NB4 (cell line): ENCODE measurements around the gene DTNB.

Experiments
- DNase-seq: peaks from one replicate; pipeline ENCODE4 v3.0.0; 2010; ENCODE audit warnings: low read depth
- H3K4me3 ChIP-seq: one replicate; pipeline ENCODE4 v1.5.1; 2011; ENCODE audit warnings: mild to moderate bottlenecking, low read depth, low read length, moderate library complexity
- CTCF ChIP-seq: IDR thresholded peaks from one replicate; pipeline ENCODE4 v1.5.1; 2012; ENCODE audit warnings: low read depth, low read length
- MAX ChIP-seq: IDR thresholded peaks from 2 replicates; pipeline ENCODE4 v1.6.1; 2011; ENCODE audit warnings: low read depth, low read length
- MYC ChIP-seq: IDR thresholded peaks from 2 replicates; pipeline ENCODE4 v1.6.1; 2011; ENCODE audit warnings: low read depth, low read length
- POLR2A ChIP-seq: IDR thresholded peaks from 2 replicates; pipeline ENCODE4 v1.6.1; 2011; ENCODE audit warnings: mild to moderate bottlenecking; ENCODE audit not compliant: insufficient read length; ENCODE audit errors: extremely low read depth

The DTNB gene

GRCh38 chr2:25358249-25358815 lies 315.0 kb downstream of the DTNB start:
- no peak for DNase-seq
- H3K4me3 ChIP-seq, result no peak overlapping the region
- TF ChIP-seq POLR2A, result no peak
- no peak for TF ChIP-seq MAX
- no peak for TF ChIP-seq MYC
- TF ChIP-seq CTCF, result no peak

GRCh38 chr2:25356088-25356487 lies 317.3 kb downstream of the DTNB start:
- no peak for TF ChIP-seq MAX
- H3K4me3 ChIP-seq, result no peak overlapping the region
- DNase-seq, result no peak

GRCh38 chr2:25355270-25355669 lies 318.1 kb downstream of the DTNB start:
- TF ChIP-seq CTCF, result no peak
- TF ChIP-seq MYC, result no peak
- no peak overlapping the region for H3K4me3 ChIP-seq
- DNase-seq, result no peak

- no peak overlapping the region for H3K4me3 ChIP-seq
Observed at GRCh38 chr2:25354116-25354515, 319.3 kb downstream of the DTNB start.

GRCh38 chr2:25349397-25349796 lies 324.0 kb downstream of the DTNB start:
- DNase-seq, result no peak
- no peak overlapping the region for H3K4me3 ChIP-seq
- TF ChIP-seq MAX (no peak), MYC (no peak), CTCF (no peak), POLR2A (no peak)

More at GRCh38 chr2:25354116-25354515, 319.3 kb downstream of the DTNB start:
- TF ChIP-seq CTCF (no peak), POLR2A (no peak), MYC (no peak), MAX (no peak)
- DNase-seq, result no peak

GRCh38 chr2:25347846-25348245 lies 325.5 kb downstream of the DTNB start:
- H3K4me3 ChIP-seq, result no peak overlapping the region
- TF ChIP-seq MYC (no peak), MAX (no peak), POLR2A (no peak), CTCF (no peak)
- no peak for DNase-seq
